ENCODE data around the gene TMEM272.

DNA sequence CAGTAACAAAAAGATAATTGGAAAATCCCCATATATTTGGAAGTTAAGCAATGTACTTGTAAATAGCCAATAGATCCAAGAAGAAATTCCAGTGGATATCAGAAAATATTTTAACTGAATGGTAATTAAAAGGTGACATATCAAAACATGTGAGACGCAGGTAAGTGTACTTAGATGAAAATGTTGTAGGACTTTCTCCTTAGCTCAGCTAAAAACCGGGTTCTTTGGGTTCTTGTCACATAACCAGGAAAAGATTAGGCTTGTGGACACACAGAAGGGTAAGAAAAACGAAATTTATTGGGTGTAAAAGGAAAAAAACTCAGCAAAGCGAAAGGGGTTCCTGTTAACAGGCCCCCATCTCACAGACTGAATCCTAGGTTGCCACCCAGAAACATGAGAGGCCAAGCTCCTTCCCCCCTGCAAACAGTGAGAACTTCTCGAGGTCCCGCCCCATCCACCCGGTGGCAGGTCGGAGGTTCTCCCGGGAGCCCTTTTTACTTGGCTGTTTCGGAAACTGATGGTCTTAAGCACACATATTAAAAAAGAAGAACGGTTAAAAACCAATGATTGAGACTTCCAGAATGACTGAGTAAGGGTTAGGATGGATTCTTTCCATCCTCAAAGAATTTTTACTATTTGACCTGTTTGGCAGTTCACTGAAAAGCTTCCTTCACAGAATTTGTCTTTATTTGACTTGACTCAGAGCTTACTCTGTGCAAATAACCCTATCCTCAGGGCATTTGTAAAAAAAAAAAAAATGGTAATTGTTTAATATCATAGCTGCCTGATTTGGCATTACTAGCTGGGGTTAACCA, 13.7 kb upstream of the TMEM272 start:
- no peak for TF ChIP-seq CTCF (IDR thresholded peaks at IDR 0.05)
- TF ChIP-seq POLR2AphosphoS5 (IDR thresholded peaks at IDR 0.05), result no peak
- no peak for TF ChIP-seq POLR2A (IDR thresholded peaks at IDR 0.05)

Data from breast epithelium (tissue), 3 donors.